Fibroblast of lung (primary cell): ENCODE measurements around the gene NXN.

ENCODE experiments used
- EZH2 ChIP-seq: IDR thresholded peaks from 2 replicates; pipeline ENCODE4 v1.5.1; 2012; ENCODE audit warnings: low read length, control low read depth, mild to moderate bottlenecking; ENCODE audit errors: missing control alignments
- TF ChIP-seq, protein P1 (sequence below), 2 donors: IDR thresholded peaks in 1 of 2; conservative IDR thresholded peaks in 1 of 2; 1 replicate in 1 of 2; 2 replicates in 1 of 2; pipeline ENCODE4 v1.5.1; 2011 to 2012; ENCODE audit warnings: low read length in 2 of 2, control low read depth in 1 of 2, inconsistent platforms in 1 of 2, low read depth in 1 of 2, mild to moderate bottlenecking in 1 of 2

DNA sequence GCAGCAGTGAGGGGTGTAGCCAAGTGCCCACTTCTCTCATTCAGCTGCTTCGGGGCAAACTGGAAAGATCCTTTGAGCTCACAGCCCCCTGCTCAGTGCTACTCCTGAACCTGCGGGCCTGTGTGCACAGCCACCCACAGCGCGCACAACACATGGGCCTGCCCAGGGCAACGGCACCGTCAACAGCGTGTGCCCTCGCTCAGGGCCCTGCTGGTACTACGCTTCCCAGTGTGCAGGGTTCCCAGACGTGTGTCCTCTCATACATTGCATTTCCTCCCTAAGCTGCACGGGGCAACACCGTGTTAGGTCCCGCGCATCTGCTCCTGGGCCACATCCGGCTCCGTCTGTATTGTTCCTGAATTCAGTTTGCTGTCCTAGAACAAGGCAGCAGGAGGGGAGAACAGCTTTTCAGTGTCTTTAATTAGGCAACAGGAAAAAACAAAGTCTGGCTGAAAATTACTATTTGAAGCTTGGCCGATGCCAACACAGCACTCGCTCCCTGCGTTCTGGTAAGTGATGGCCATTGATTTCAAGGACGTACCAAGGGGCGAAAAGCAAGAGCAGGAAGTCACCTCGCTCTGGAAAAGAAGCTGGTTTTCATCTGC is 182.2 kb downstream of the NXN start:
- TF ChIP-seq, protein P1, sequence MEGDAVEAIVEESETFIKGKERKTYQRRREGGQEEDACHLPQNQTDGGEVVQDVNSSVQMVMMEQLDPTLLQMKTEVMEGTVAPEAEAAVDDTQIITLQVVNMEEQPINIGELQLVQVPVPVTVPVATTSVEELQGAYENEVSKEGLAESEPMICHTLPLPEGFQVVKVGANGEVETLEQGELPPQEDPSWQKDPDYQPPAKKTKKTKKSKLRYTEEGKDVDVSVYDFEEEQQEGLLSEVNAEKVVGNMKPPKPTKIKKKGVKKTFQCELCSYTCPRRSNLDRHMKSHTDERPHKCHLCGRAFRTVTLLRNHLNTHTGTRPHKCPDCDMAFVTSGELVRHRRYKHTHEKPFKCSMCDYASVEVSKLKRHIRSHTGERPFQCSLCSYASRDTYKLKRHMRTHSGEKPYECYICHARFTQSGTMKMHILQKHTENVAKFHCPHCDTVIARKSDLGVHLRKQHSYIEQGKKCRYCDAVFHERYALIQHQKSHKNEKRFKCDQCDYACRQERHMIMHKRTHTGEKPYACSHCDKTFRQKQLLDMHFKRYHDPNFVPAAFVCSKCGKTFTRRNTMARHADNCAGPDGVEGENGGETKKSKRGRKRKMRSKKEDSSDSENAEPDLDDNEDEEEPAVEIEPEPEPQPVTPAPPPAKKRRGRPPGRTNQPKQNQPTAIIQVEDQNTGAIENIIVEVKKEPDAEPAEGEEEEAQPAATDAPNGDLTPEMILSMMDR (conservative IDR thresholded peaks at IDR 0.05 in 1 of 2, IDR thresholded peaks at IDR 0.05 in 1 of 2; ENCODE audit: low read depth in 1 of 2, low read length in 2 of 2), result no peak
- TF ChIP-seq EZH2, result no peak
